Activated naive CD4-positive, alpha-beta T cell treated with anti-CD3 and anti-CD28 coated beads, Interleukin-2, amount 50 U/mL, for 16 hours (primary cell): ENCODE measurements around the gene CADM2.
"Not testable (repeated sequence)": the region's sequence is repeated elsewhere in the genome, so short reads cannot be mapped to it uniquely, and the experiment has no call there.

ENCODE experiments used
- DNase-seq: peaks from one replicate; pipeline ENCODE4 v3.0.0-alpha.2; 2020

Gene CADM2

DNA sequence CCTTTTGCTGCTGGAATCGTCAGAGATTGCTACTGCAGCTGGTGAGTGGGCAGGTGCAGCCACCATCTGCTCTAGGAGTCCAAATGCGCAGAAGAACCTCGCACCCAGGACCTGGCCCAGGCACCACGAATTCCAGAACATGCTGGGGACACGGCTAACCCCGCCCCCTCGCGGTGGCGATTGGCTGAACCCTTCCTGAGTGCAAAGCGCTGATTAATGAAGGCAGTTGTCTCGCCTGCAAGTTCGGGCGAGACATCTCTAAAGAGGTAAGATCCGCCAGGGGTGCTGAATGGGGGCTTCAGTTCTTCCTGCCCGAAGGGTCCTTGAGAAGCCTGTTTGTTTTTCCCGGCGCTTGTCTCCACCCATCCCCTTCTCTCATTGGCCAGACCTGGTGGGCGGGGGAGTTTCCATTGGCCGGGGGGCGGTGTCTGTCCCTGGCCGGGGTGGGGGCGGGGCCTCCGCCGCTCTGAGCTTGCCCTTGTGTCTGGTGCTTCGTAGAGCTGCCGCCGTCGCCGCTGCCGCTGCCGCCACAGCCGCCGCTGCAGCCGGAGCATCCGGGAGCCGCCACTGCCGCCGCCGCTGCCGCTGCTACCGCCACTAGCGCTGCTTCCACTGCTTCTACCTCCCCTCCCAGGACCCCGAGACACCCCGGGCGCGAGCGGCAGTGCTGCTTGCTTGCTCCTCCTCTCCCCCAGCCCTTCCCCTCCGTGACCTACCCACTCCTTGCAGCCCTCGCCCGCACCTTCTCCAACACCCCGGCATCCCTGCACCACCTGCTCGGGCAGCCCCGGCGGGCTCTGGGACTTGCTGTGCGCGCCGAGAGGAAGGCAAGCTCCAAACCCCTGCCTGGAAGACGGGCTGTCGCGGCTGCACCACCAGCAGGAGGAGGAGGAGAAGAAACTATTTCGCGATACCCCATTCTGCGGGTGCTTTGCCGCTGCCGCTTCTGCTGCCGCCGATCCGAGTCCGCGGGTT, at the start of gene CADM2:
CADM2 (plus strand) TSS at position 495 of the 975 bp plus-strand sequence.
- peak; percentile 66 for DNase-seq

DNA sequence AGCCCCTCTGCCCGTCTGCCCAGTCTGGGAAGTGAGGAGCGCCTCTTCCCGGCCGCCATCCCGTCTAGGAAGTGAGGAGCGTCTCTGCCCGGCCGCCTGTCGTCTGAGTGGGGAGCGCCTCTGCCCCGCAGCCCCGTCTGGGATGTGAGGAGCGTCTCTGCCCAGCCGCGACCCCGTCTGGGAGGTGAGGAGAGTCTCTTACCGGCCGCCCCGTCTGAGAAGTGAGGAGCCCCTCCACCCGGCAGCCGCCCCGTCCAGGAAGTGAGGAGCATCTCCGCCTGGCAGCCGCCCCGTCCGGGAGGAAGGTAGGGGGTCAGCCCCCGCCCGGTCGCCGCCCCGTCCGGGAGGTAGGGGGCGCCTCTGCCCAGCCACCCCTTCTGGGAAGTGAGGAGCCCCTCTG, 40.2 kb upstream of the CADM2 start:
- DNase-seq = not testable (repeated sequence)

DNA sequence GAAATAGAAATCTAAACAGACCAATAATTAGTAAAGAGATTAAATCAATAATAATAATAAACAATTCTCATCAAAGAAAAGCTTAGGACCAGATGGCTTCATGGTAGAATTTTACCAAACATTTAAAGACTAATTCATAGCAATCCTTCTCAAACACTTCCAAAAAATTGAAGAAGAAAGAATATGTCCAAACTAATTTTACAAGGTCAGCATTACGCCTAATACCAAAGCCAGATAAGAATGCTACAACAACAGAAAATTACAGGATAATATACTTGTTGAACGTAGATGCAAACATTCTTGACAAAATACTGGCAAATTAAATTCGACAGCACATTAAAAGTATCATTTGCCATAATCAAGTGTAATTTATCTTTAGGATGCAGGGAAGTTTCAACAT, 36.1 kb upstream of the CADM2 start:
- no peak for DNase-seq

DNA sequence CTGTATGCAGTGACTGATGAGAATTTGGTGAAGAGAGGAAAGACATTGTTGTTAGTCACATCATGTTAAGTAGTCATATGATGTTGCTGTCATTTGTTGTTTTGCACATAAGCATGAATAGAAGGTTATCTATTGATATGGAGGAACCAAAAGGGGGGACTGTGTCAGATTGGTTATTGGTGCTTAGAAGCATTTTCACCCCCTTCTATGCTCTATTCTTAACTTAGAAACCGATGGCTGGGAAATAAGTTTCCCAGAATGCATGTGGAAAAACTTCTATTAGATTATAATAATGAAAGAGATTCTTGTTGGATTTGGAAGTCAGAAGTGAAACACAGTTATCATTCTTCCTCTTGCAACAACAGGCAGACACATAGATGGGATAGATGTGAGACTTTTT, 33.2 kb upstream of the CADM2 start:
- no peak for DNase-seq

DNA sequence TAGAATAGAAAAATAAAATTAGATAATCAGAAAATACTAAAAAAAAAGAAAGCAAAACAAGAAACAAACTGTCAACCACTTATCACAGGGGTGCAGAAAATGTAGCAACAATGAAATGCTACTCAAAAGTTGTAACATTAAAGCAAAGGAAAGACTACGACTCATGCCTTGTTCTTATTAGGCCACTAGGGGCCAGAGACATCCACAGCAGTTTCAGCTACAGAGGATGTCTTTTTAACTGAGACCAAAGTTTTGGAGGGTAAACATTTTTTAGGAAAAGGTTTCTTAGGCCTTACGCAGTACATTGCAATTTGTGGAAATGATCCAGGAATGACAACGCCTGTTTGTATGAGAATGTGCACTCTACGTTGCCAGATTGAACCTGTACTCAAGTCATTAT, 15.4 kb upstream of the CADM2 start:
- DNase-seq = no peak

DNA sequence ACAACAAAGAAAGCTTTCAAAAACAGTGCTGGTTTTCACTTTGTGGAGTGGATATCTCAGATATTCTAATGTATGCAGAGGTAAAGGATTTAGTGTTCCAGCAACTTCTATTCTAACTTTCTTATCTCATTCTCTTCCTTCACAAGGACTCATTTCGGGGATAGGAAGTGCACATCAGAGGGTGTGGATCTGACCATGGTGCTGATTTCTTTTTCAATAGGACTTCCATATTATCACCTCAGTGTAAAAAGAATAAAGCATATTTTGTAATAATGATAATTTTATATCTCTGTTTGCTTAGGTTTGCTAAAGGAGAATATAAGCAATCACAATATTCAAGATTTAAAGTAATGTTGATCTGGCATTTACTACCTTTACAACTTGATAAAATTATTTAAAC, 12.5 kb upstream of the CADM2 start:
- no peak for DNase-seq

DNA sequence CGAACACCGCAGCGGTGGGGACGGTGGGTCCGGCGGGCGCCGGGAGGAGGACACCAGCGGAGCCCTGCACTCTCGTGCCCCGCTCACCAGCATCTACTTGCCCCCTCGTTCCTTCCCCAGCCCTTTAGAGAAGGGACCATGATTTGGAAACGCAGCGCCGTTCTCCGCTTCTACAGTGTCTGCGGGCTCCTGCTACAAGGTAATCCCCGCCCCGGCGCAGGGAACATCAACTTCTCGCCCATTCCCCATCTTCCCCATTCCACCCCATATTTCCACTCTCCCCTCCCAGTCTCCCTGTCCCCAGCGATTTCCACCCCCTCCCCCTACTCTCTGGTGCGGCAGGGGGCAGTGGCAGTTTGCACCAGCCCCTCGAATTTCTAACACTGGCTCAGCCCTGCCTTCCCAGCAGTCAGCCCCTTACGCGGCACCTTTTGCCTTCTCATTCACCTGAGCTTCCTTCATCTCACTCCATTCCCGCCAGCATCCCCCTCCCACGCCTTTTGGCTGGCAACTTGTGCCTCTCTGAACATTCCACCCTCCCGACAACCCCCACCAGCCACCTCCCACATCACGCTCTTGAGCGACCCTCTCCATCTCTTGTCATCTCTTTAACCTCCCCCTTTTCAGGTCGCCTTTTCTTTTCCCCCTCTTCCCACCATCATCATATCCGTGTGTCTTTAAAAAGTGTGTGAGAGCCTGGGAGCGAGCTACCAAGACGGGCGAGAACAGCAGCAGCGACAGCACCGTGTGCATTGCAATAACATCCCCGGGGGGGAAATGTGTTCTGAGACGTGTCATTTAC, 882 bp downstream of the CADM2 start:
- no peak for DNase-seq

DNA sequence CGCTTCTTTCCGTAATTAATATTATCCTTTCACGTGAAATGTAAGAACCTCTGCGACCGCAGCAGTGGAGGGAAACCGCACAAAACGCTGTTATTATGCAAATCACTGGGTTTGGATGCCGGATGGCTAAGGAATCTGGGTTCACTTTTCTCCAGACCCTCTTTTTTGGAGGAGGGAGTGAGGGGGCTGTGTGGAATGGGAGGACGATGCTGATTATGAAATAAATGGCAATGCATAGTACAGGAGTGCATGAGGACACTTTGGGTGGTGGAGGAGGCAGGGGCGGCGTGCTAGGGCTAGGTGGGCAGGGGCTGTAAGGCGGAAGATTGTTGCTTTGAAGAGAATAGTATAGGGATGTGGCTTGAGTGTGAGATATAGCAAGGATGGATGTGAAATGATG, 1.8 kb downstream of the CADM2 start:
- no peak for DNase-seq

DNA sequence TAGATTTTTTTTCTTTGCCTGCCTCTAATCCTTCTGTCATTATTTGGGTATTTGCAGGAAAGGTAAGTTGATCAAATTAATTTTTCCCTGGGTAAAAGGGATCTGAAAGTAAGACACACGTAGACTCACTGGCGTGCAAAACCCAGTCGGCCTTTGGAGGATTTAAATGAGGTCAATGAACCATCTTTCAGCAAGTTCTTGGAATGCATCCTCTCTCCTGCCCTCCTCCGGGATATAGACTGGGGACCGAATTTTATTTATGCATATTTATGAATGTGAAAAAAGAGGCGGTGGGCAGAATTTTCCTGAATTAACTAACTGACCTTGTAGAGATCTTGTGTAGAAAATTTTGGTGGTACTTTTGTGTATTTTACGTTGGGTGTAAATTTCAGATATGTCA, 2.2 kb downstream of the CADM2 start:
- no peak for DNase-seq

DNA sequence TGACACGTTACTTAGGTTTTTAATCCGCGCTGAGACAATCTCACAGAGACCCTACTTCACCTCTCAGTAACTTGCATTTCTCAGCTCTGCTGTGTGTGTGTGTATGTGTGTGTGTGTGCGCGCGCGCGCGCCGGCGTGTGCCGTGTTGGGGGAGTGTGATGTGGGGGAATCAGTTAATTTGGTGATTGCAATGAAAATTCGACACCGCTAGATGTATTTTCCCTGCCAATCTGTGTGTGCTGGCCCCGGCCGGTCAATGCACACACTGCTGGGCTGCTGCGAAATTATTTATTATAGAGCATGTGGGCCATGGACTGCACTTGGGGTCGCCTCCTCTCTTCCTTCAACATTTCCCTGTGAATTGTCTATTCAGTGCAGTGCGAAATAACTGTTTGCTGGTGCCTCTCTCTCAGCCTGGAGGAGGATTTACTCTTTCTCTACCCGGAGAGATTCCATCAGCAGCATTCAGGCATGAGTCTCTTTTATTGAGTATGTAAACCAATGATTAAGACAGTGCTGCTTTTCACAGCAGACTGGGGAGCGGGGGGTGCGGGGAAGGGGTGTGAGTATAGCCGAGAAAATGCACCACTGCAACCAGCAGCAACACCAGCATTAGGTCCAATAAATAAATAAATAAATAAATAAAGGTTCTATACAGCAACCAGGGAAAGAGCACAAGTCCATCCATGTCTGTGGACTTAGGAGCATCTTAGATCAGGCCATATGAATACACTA, 2.9 kb downstream of the CADM2 start:
- no peak for DNase-seq

DNA sequence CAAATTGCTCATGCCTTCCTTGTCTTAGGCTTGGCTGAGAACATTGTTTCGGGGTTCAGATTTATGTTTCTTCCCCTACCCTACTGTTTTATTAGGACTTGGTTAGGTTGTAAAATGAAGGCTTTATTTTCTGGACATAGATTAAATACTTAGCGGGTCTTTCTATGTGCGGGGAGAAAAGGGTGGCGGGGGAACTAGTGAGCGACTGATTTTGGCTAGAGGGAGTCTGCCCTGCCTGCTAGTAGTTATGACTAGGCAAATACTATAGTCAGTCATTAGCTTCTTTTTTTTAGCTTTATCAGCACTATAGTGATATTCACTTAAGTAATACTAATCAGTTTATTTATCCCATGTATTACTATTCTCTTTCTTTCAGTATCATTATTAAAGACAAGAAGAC, 3.6 kb downstream of the CADM2 start:
- DNase-seq = no peak

DNA sequence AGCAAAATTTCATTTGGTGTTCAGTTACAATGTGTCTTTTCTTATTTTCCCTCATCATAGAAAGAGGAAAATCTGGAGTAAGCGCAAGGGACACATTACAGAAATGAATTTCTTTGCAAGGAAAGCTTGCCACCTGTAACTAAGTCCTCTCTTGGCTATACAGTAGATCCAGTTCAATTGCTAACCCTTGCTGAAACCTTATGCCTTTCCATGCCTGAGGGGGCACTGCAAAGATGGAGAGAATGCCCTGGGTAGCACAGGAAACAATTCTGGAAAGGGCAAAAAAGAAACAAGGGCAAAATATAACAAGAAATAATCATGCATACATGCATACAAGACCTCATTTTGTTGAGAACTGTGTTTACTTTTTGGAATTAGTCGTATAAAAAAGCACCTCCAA, 4.3 kb downstream of the CADM2 start:
- no peak for DNase-seq

DNA sequence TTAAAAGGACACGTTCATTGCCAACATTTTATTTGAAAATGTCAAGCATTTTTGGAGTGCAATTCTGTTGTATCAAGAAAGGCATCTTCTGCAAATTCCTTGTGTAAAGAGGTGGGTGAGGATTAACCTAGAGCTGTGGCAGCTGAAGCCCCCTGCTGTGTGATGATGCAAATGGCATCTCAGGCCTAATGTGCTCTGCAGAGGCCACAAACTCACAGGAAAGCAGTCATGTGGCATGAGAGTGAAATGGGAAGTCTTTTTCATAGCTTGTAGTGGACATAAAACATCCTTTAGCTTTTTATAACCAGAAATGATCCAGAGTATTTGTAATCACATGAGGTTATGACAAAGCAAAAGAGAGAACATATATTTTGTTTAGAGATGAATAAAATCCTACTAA, 6.4 kb downstream of the CADM2 start:
- DNase-seq = no peak

DNA sequence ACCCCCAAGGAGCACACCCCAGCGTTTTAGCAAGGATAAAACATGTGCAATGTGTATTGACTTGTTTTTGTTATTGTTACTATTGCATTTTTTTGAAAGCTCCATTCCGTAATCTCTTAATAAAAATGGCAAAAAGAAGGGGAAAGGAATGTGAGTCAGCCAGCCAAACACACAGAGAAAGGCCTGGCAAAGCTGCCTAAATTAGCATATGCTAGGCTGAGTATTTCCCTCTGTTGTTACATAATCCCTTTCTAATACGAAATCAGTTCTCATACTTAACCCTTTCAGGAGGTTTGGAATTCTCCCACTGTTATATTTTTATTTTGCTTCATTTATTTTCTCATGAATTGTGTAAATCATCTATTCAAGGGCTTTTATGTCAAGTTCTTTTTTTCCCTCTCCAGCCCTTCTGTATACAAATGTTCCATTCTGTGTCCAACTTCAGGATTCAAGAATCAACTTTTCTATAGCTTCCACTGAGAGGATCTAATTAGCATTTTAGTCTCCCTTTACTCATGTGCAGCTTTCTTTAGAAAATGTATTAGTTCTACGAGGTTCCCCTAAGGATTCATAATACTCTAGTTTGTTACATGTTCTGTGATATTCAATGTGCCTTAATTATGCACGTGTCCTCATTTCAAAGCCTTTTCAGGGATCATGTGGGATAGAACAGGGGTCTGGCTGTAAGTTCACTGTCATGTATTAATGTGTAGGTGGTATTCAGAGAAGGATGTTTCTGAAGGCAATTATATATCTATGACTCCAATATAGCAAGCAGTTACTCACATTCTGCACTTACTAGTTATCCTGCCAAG, 9.2 kb downstream of the CADM2 start:
- no peak for DNase-seq

DNA sequence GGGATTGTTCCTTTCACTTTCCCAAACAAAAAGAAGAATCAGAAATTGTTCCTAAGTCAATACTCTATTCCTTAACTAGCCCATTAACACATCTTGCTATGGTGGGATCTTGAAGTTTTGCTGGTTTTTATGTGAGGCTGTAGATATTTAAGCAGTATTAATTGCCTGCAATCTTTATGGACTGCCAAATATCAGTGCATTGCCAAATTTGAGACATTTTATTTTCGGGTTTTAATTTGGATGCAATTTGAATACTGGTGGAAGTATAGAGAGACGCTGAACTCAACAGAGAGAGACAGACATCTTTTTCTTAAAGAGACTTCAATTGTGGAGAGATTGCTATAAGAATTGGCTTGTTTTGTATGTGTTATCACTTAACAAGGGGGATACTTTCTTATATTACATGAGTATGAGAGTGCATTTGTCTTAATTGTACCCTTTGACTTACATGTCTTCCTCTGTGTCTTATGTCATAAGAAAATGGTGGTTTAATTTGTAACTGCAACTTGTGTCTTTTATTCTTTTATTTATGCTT, 10.0 kb downstream of the CADM2 start:
- no peak for DNase-seq

DNA sequence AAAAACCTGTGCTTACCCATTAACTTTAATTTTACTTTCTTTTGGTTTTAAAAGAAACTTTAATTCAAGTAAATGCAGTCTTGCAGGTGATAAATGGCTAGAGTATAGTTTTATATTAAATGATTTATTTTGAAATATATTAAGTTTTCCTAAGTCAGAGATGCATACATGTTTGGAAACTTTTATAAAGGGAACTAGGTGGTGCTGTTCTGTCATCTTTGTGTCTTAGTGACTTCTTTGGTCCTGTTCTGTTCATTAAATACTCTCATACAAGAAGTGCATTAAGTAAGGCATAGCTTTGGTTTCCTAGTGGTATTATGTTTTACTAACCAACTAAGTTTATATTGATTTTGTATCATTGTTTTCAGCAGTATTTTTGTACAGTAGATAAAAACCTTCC, 15.6 kb downstream of the CADM2 start:
- DNase-seq = no peak

DNA sequence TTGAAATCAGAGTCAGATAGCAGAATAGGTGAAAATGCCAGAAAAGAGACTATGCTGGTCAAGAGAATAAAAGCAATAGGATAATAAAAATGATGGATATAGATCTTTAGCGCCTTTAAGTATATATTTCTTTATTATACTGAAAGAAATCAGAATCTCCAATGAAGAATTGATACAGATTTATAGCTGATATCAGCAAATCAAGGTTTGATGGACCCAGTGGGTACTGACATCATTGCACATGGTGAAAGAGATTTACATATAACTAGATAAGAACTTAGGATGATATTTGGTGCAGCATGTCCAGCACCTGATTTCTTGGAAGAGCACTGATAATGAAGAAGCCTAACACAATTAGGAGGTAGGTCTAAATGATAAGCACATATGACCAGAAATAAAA, 18.2 kb downstream of the CADM2 start:
- DNase-seq = no peak

DNA sequence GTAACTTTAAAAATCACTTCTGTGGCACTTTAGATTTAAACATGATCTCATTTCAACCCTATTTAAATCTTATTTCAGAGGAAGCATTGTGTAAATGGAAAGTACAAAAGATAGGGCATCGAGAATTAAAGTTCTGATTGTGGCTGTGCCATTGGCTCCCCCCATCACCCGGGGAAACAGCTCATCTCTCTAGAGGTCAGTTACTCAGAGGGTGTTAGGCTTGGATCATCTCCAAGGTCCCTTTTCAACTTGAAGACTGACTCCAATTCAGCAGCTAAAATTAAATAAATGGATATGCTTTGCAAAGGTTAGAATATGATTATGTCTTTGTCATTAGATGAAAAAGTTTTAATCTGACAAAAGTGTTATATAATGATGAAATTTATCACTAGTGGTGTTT, 20.1 kb downstream of the CADM2 start:
- DNase-seq = no peak

DNA sequence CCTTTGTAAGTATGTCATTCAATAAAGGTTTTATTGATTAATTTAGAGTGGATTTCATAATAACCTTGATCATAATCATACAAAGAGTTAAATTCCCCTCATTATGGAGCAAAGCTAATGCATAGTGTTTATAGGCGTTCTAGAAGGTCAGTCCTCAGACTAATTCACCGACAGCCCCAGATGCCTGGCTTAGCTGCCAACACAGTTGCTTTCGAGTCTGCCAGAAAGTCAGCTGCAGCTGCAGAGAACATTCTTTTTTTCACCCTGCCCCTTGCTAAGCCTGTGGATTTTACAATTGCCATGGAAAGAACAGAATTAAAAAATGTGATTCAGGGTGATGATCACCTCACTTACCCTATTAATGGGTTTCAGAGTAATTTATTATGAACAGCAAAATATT, 21.2 kb downstream of the CADM2 start:
- no peak for DNase-seq

DNA sequence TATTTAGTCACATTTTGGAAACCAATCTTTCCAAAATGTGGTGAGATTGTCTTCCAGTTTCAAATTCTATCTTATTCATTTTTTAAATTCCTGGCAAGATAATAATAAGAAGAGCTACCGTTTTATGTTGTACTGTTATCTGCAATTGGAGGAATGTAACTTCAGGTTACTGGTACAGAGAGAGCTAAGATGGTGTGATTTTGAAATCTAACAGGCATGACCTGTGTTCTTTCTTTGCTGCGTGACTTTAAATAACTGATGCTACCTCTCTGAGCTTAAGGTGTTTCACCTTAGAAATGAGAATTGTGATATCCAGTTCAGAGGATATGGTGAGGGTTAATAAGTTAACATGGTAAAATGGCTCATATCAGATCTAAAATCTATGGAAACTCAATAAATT, 21.7 kb downstream of the CADM2 start:
- no peak for DNase-seq

DNA sequence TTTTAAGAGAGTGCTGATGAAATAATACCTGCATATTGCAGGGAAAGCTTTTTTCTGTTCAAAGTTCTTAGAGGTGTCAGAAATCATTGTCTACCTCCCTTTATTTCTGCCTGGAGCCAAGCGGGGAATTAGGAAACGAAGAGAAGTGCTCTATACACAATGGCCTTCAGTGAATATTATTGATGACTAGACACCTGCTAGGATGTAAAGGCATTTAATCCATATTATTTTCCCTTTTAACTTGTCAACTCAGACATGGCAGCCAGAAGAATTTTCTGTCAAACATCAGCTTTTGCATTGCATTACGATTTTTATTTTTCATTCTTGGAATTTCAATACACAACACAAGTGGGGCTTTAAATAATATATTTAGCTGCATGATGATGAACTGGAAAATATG, 24.7 kb downstream of the CADM2 start:
- DNase-seq = no peak

DNA sequence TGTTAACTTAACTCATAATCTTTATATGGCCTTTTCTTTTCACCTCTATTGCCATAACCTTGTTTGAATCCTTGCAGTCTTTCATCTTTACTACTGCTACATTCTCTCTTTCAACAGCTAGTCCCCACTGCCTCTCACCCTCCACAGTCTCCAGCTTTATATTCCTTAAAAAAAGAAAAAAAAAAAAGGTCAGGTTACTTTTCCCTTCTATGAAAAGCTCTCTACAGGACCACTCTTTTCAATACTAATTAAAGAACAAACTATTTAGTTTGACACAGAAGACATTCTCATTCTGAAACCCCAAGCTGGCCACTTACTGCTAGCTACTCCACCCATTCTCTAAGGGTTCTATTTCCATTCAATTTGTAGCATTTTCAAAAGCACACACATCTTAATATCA, 25.6 kb downstream of the CADM2 start:
- DNase-seq = no peak
